Measurements from ENCODE around the gene MCHR1. TPM values are rescaled to one million over a fixed set of nuclear protein-coding genes. Genes with fewer than 3 reads are reported as not detected.
A peak's percentile ranks its signal among the peaks of the same experiment; 100 is the strongest.

Gene MCHR1
- total RNA-seq, 2 experiments from 2014 or later = not detected

DNA sequence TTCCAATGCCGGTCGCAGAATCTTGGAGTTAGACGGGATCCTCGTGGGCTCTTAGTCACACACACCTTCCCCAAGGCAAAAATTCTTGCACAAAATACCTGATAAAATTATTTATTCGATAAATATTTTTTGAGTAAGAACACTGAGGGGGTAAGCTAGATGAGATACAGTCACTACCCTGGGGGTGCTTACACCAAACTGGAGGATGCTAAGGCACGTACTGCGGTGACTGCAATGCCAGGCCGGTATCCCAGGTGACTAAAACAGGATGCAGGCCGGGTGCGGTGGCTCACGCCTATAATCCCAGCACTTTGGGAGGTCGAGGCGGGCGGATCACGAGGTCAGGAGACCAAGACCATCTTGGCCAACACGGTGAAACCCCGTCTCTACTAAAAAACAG is 41.0 kb upstream of the MCHR1 start:
- H3K27ac Mint-ChIP-seq = no peak overlapping the region
- TF ChIP-seq CTCF (IDR thresholded peaks at IDR 0.05) = no peak
- no peaks in the 10 kb centered on the region for H3K27me3 Mint-ChIP-seq
- CTCF ChIA-PET = interaction anchor here (1.0 to 2.8 kb wide), 4 partner anchors 8 to 113 kb away, joined by 3 to 19 read pairs (median 8); no protein-coding TSS in a partner anchor
- no peaks in the 10 kb centered on the region for H3K9me3 Mint-ChIP-seq
- DNase-seq = no peak
- POLR2A ChIA-PET = interaction anchor here (1.3 kb wide), 1 partner anchor 47 kb away, joined by 3 read pairs; no protein-coding TSS in a partner anchor
- intact Hi-C loops (cut with micrococcal nuclease) = loop anchor here (5.0 kb wide), 1 partner anchor 106 kb away; no protein-coding TSS in a partner anchor
- peaks cover 23% of the 10 kb centered on the region for H3K4me1 Mint-ChIP-seq (ENCODE audit: low read depth)
- no peaks in the 10 kb centered on the region for H3K36me3 Mint-ChIP-seq (ENCODE audit: low read depth)
- peak overlapping the region; percentile 81 for H3K4me3 Mint-ChIP-seq
- ATAC-seq = no peak

GRCh38 chr22:40641269-40641668 is 38.0 kb upstream of the MCHR1 start:
- POLR2A ChIA-PET = interaction anchor here (0.7 to 1.0 kb wide), 2 partner anchors 181 to 981 kb away, joined by 3 read pairs; no protein-coding TSS in a partner anchor
- CTCF ChIA-PET = interaction anchor here (0.9 to 2.5 kb wide), 5 partner anchors 10 to 258 kb away, joined by 3 to 12 read pairs (median 3); no protein-coding TSS in a partner anchor
- Mint-ChIP-seq H3K27me3 (no peaks in the 10 kb centered on the region), H3K9me3 (no peaks in the 10 kb centered on the region), H3K27ac (no peak overlapping the region), H3K36me3 (ENCODE audit: low read depth) (no peaks in the 10 kb centered on the region), H3K4me1 (ENCODE audit: low read depth) (peaks cover 3% of the 10 kb centered on the region), H3K4me3 (no peak overlapping the region)
- no peak for TF ChIP-seq CTCF (IDR thresholded peaks at IDR 0.05)
- intact Hi-C loops (cut with micrococcal nuclease) = no loop called here
- DNase-seq = no peak
- no peak for ATAC-seq

GRCh38 chr22:40642316-40642715 is 37.0 kb upstream of the MCHR1 start:
- no peak for TF ChIP-seq CTCF (IDR thresholded peaks at IDR 0.05)
- ChIA-PET CTCF (interaction anchor here (0.6 to 9.9 kb wide), 6 partner anchors 9 to 257 kb away, joined by 3 to 127 read pairs (median 3); no protein-coding TSS in a partner anchor), POLR2A (interaction anchor here (0.5 kb wide), 1 partner anchor 13 kb away, joined by 3 read pairs; no protein-coding TSS in a partner anchor)
- intact Hi-C loops (cut with micrococcal nuclease) = no loop called here
- no peak for ATAC-seq
- Mint-ChIP-seq H3K4me3 (no peak overlapping the region), H3K27me3 (no peaks in the 10 kb centered on the region), H3K36me3 (ENCODE audit: low read depth) (no peaks in the 10 kb centered on the region), H3K9me3 (no peaks in the 10 kb centered on the region), H3K4me1 (ENCODE audit: low read depth) (peaks cover 3% of the 10 kb centered on the region), H3K27ac (no peak overlapping the region)
- DNase-seq = no peak

GRCh38 chr22:40645579-40646197 is 33.6 kb upstream of the MCHR1 start:
- TF ChIP-seq CTCF (IDR thresholded peaks at IDR 0.05) = no peak
- Mint-ChIP-seq H3K9me3 (no peaks in the 10 kb centered on the region), H3K4me3 (no peak overlapping the region), H3K4me1 (ENCODE audit: low read depth) (no peaks in the 10 kb centered on the region), H3K27me3 (no peaks in the 10 kb centered on the region), H3K27ac (no peak overlapping the region), H3K36me3 (ENCODE audit: low read depth) (no peaks in the 10 kb centered on the region)
- DNase-seq (no peak), ATAC-seq (no peak)
- ChIA-PET CTCF (interaction anchor here (0.6 to 9.9 kb wide), 60 partner anchors 8 to 271 kb away, joined by 3 to 127 read pairs (median 6); partner anchors contain the start of genes DNAJB7 and MRTFA), POLR2A (interaction anchor here (0.9 kb wide), 1 partner anchor 9 kb away, joined by 3 read pairs; no protein-coding TSS in a partner anchor)
- intact Hi-C loops (cut with micrococcal nuclease) = loop anchor here (5.0 kb wide), 2 partner anchors 118 to 208 kb away; no protein-coding TSS in a partner anchor

GRCh38 chr22:40648386-40648785 is 30.9 kb upstream of the MCHR1 start:
- intact Hi-C loops (cut with micrococcal nuclease) = loop anchor here (5.0 kb wide), 2 partner anchors 121 to 211 kb away; no protein-coding TSS in a partner anchor
- POLR2A ChIA-PET = no interaction called here

More at GRCh38 chr22:40648386-40648785, 30.9 kb upstream of the MCHR1 start:
- Mint-ChIP-seq H3K27me3 (no peaks in the 10 kb centered on the region), H3K4me3 (no peak overlapping the region), H3K4me1 (ENCODE audit: low read depth) (peaks cover 13% of the 10 kb centered on the region), H3K27ac (no peak overlapping the region), H3K36me3 (ENCODE audit: low read depth) (no peaks in the 10 kb centered on the region), H3K9me3 (no peaks in the 10 kb centered on the region)
- CTCF ChIA-PET = interaction anchor here (1.1 to 9.9 kb wide), 4 partner anchors 116 to 210 kb away, joined by 3 to 127 read pairs (median 45); no protein-coding TSS in a partner anchor
- DNase-seq (no peak), ATAC-seq (no peak)
- no peak for TF ChIP-seq CTCF (IDR thresholded peaks at IDR 0.05)
